ENCODE data around the gene PCNX1.

DNA sequence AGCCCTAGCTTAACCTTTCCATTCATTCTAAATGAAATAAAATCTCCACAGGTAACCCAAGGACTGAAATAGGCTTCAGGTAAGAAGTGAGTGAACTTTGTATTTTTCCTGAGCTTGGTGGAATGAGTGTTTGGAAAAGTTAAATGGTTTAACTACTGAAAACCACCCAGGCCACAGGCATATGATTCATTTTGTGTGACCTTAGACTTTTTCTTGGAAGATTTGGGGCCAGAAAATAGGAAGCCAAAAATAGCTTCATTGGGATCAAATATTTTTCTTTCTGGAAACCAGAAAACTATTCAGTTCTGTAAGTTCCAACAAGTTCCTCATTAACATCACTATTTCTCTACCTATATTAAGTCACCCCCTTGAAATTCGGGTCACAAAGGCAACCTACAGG is 212.6 kb downstream of the PCNX1 start:
- TF ChIP-seq CTCF (conservative IDR thresholded peaks at IDR 0.05; ENCODE audit: low read depth, low read length) (no peak), POLR2A (IDR thresholded peaks at IDR 0.05; ENCODE audit: low read depth, low read length) (no peak), CEBPB (IDR thresholded peaks at IDR 0.05; ENCODE audit: low read depth, low read length) (no peak), RFX5 (IDR thresholded peaks at IDR 0.05; ENCODE audit: low read depth, low read length) (no peak), NFE2L2 (IDR thresholded peaks at IDR 0.05; ENCODE audit: low read depth, low read length) (no peak), RAD21 (IDR thresholded peaks at IDR 0.05; ENCODE audit: low read length) (no peak)
- TF ChIP-seq, protein P1, sequence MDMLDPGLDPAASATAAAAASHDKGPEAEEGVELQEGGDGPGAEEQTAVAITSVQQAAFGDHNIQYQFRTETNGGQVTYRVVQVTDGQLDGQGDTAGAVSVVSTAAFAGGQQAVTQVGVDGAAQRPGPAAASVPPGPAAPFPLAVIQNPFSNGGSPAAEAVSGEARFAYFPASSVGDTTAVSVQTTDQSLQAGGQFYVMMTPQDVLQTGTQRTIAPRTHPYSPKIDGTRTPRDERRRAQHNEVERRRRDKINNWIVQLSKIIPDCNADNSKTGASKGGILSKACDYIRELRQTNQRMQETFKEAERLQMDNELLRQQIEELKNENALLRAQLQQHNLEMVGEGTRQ (IDR thresholded peaks at IDR 0.05; ENCODE audit: low read depth, low read length) = no peak
